GM19240 (cell line): ENCODE data around the gene CDCA7L.
"Not testable (repeated sequence)": the region's sequence is repeated elsewhere in the genome, so short reads cannot be mapped to it uniquely, and the experiment has no call there.

Experiments used
- DNase-seq: peaks from one replicate; pipeline ENCODE4 v3.0.0; 2011; ENCODE audit warnings: low spot score; ENCODE audit not compliant: insufficient read length

The CDCA7L gene

GRCh38 chr7:21911341-21911875 lies 34.3 kb downstream of the CDCA7L start:
- no peak for DNase-seq

GRCh38 chr7:21910253-21910652 lies 35.4 kb downstream of the CDCA7L start:
- no peak for DNase-seq

- DNase-seq, result no peak
These were observed 37.0 kb downstream of the CDCA7L start for GRCh38 chr7:21908746-21909145.

GRCh38 chr7:21903020-21903786 lies 42.5 kb downstream of the CDCA7L start:
- no peak for DNase-seq

- no peak for DNase-seq
These were observed 43.5 kb downstream of the CDCA7L start for GRCh38 chr7:21902240-21902639.

- peak; percentile 23 for DNase-seq
These were observed 47.3 kb downstream of the CDCA7L start for GRCh38 chr7:21898265-21898930.

GRCh38 chr7:21893401-21893800 lies 52.3 kb downstream of the CDCA7L start:
- DNase-seq, result no peak

GRCh38 chr7:21891291-21891690 lies 54.4 kb downstream of the CDCA7L start:
- DNase-seq, result no peak

- DNase-seq, result no peak
These were observed 57.9 kb downstream of the CDCA7L start for GRCh38 chr7:21887779-21888178.

GRCh38 chr7:21887353-21887752 lies 58.3 kb downstream of the CDCA7L start:
- no peak for DNase-seq

- no peak for DNase-seq
These were observed 59.3 kb downstream of the CDCA7L start for GRCh38 chr7:21886396-21886795.

- no peak for DNase-seq
These were observed 61.2 kb downstream of the CDCA7L start for GRCh38 chr7:21884496-21884895.

GRCh38 chr7:21883501-21883900 lies 62.2 kb downstream of the CDCA7L start:
- DNase-seq, result not testable (repeated sequence)

GRCh38 chr7:21883069-21883468 lies 62.6 kb downstream of the CDCA7L start:
- DNase-seq, result no peak

- no peak for DNase-seq
These were observed 75.8 kb downstream of the CDCA7L start for GRCh38 chr7:21869785-21870402.

GRCh38 chr7:21868576-21868850 lies 77.2 kb downstream of the CDCA7L start:
- DNase-seq, result no peak

GRCh38 chr7:21867816-21868575 lies 77.7 kb downstream of the CDCA7L start:
- no peak for DNase-seq

- DNase-seq, result no peak
These were observed 78.5 kb downstream of the CDCA7L start for GRCh38 chr7:21867226-21867625.

- no peak for DNase-seq
These were observed 79.0 kb downstream of the CDCA7L start for GRCh38 chr7:21866731-21867130.

- not testable (repeated sequence) for DNase-seq
These were observed 80.0 kb downstream of the CDCA7L start for GRCh38 chr7:21865631-21866204.

- DNase-seq, result no peak
These were observed 94.1 kb downstream of the CDCA7L start for GRCh38 chr7:21851559-21851967.
